Thyroid gland (tissue), 4 donors: ENCODE data around the gene DLG2.

Experiments
- POLR2A ChIP-seq, 2 donors: fragments of 450-650 bp; IDR thresholded peaks; one replicate each; pipeline ENCODE4 v1.6.1; 2017; ENCODE audit warnings: antibody characterized with exemption in 2 of 2, mild to moderate bottlenecking in 2 of 2, moderate library complexity in 1 of 2
- TF ChIP-seq, protein P1 (sequence below), 6 experiments: fragments of 200-600 bp in 3 of 6; fragments of 450-650 bp in 3 of 6; sonication (generic) in 3 of 6; IDR thresholded peaks; one replicate each; pipeline ENCODE4 v1.5.1; 2016 to 2019; ENCODE audit warnings: antibody characterized with exemption in 6 of 6, mild to moderate bottlenecking in 2 of 6, inconsistent platforms in 1 of 6, moderate library complexity in 1 of 6

DNA sequence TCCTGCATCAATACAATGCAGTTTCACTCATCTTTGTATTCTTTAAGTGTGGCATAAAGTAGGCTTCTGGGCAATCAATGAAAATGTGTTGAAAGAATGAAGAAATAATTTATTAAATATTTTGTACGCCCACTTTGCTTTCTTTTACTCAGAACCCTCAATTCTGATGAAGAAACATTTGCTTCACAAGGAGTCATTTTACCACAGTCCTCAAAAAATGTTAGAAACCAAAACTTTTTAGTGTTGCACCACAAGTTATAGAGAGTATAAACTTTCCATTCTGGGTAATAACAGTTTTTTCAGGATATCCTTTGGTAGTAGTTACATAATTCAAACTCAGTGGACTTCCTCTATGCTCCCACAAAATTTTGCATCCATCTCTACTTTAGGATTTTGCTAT lies 360.5 kb downstream of the DLG2 start:
- TF ChIP-seq, protein P1, sequence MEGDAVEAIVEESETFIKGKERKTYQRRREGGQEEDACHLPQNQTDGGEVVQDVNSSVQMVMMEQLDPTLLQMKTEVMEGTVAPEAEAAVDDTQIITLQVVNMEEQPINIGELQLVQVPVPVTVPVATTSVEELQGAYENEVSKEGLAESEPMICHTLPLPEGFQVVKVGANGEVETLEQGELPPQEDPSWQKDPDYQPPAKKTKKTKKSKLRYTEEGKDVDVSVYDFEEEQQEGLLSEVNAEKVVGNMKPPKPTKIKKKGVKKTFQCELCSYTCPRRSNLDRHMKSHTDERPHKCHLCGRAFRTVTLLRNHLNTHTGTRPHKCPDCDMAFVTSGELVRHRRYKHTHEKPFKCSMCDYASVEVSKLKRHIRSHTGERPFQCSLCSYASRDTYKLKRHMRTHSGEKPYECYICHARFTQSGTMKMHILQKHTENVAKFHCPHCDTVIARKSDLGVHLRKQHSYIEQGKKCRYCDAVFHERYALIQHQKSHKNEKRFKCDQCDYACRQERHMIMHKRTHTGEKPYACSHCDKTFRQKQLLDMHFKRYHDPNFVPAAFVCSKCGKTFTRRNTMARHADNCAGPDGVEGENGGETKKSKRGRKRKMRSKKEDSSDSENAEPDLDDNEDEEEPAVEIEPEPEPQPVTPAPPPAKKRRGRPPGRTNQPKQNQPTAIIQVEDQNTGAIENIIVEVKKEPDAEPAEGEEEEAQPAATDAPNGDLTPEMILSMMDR (IDR thresholded peaks at IDR 0.05): no peak
- no peak for TF ChIP-seq POLR2A (IDR thresholded peaks at IDR 0.05)
